Esophagus squamous epithelium (tissue), 4 donors: ENCODE results near the gene TRIM71.

Source experiments
- POLR2A ChIP-seq, 4 donors: fragments of 450-650 bp; IDR thresholded peaks; one replicate each; pipeline ENCODE4 v1.6.1; 2017; ENCODE audit warnings: antibody characterized with exemption in 4 of 4, mild to moderate bottlenecking in 4 of 4, moderate library complexity in 3 of 4
- TF ChIP-seq, protein P1 (sequence below), 6 experiments: fragments of 450-650 bp in 4 of 6; fragments of 200-600 bp in 2 of 6; sonication (generic) in 2 of 6; IDR thresholded peaks; one replicate each; pipeline ENCODE4 v1.5.1; 2016 to 2019; ENCODE audit warnings: antibody characterized with exemption in 6 of 6, mild to moderate bottlenecking in 4 of 6, moderate library complexity in 4 of 6

DNA sequence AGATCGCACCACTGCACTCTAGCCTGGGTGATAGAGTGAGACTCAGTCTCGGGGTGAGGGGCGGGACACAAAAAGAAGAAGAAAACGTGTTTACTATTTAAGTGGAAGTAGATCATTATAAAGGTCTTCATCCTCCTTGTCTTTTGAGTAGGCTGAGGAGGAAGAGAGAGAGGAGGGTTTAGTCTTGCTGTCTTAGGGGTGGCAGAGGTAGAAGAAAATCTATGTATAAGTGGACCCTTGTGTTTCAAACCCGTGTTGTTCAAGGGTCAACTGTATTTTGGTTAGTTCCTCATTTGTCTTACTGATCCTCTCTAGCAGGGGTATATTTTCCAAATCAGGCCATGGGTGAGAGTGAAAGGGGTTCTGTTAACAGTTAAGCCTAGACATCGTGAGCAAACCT, 40.1 kb downstream of the TRIM71 start:
- TF ChIP-seq POLR2A (IDR thresholded peaks at IDR 0.05), result no peak
- TF ChIP-seq, protein P1, sequence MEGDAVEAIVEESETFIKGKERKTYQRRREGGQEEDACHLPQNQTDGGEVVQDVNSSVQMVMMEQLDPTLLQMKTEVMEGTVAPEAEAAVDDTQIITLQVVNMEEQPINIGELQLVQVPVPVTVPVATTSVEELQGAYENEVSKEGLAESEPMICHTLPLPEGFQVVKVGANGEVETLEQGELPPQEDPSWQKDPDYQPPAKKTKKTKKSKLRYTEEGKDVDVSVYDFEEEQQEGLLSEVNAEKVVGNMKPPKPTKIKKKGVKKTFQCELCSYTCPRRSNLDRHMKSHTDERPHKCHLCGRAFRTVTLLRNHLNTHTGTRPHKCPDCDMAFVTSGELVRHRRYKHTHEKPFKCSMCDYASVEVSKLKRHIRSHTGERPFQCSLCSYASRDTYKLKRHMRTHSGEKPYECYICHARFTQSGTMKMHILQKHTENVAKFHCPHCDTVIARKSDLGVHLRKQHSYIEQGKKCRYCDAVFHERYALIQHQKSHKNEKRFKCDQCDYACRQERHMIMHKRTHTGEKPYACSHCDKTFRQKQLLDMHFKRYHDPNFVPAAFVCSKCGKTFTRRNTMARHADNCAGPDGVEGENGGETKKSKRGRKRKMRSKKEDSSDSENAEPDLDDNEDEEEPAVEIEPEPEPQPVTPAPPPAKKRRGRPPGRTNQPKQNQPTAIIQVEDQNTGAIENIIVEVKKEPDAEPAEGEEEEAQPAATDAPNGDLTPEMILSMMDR (IDR thresholded peaks at IDR 0.05), result no peak
